Activated CD8-positive, alpha-beta memory T cell treated with anti-CD3 and anti-CD28 coated beads for 24 hours (primary cell): ENCODE results near the gene NLRC3.

Source experiments
- DNase-seq: peaks from one replicate; pipeline ENCODE4 v3.0.0-alpha.2; 2020

NLRC3 gene

DNA sequence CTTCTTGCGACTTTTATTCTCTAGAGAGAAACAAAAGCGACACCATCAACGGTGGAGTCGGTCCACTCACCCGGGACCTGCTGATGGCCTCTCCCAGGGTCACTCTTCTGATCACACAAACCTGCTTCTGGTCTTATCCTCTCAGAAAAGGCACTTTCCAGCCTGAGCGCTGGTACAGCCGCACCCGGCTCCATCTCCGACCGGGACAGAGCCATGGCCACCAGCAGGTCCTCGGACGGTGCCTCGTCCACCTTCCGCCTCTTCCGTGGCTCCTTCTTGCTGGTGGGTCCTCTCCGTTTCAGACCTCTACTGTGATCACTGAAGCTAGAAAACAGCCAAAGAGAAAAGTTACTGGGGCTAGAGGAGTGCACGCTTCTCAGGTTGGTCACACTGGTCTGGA, 20.5 kb upstream of the NLRC3 start:
- no peak for DNase-seq

DNA sequence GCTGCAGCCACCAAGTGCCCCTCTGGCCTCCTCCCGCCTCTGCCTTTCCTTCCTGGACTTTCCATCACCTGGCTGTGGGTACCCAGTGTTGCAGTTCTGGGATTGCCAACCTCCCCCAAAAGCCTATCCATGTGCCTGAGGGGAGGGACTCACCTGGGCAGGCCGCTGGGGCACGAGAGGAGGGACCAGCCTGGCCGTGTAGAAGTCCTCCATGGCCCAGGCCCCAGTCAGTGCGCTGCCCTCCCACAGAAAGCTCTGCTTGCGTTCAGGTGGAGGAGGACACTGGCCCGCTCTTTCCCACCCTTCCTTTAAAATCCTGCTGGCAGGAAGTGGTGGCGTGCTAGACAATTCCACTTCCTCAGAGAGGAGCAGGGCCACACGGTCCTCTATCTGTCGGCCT, 20.0 kb upstream of the NLRC3 start:
- no peak for DNase-seq

DNA sequence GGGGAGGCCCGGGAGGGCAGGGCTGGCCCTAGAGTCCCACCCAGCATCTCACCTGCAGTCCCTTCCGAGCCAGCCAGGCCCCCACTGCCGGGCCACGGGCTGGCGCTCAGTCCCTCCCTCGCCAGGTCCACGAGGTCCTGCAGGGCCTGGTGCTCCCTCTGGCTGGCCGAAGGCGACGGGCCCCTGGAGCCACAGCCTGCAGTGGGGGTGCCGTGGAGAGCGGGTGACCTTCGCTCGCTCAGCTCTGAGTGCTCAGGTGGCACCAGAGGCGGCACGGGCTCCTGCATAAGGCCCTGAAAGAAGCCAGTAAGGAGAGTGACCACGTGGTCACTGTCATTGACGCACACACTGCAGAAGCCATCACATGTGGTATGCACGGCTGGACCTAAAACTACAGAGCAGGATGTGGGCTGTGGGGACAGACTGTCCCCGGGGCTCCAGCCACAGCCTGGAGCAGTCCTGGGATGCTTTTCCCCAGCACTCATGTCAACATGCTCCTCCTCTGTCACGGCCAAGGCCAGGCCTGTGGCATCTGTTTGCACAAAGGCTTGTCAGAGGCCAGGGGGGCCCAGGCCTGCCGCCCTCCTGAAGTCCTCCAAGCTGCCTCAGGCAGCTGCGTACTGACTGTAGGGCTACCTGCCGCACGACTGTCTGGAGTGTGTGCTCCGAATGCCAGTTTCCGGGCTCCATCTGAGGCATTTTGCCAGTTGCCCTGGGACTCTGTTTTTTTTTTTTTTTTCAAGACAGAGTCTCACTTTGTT, 19.1 kb upstream of the NLRC3 start:
- DNase-seq, result no peak

DNA sequence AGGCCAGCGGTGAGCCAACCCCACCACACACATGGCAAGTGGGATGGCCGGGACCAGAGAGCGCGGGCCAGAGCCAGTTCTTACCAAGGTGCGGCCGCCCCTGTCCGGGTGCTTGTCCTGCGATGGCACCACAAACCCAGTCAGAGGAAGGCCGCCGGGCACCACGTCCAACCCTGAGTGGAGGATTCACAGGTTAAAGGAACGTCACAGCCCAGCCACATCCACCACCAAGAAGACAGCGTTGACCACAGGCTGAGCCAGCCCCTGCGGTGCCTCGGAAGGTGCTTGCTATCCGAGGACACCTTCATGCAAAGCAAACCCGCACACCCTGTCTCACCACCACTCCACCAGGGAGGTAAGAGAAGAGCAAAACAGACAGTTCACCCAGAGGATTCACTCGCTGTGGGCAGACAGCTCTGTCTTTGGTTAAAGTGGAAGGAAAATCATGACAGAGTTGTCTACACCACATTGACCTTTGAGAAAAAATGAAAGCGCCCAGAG, 18.4 kb upstream of the NLRC3 start:
- no peak for DNase-seq

DNA sequence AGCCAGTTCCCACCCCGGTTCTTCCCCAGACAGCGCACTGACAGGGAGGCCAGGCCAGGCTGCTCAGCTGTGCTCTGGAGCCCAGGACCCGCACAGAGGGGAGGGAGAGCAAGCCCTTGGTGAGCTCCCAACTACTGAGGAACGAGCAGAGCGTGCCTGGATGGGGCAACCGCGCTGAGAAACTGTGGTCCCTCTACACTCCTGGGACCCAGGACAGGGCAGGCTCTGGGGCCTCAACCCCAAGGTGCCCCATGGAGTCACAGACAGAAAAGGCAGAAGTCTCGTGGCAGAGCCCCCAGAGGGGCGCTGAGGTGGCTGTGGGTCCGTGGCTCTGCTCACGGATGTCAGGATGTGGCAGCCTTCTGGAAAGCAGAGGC, 17.9 kb upstream of the NLRC3 start:
- DNase-seq, result no peak

DNA sequence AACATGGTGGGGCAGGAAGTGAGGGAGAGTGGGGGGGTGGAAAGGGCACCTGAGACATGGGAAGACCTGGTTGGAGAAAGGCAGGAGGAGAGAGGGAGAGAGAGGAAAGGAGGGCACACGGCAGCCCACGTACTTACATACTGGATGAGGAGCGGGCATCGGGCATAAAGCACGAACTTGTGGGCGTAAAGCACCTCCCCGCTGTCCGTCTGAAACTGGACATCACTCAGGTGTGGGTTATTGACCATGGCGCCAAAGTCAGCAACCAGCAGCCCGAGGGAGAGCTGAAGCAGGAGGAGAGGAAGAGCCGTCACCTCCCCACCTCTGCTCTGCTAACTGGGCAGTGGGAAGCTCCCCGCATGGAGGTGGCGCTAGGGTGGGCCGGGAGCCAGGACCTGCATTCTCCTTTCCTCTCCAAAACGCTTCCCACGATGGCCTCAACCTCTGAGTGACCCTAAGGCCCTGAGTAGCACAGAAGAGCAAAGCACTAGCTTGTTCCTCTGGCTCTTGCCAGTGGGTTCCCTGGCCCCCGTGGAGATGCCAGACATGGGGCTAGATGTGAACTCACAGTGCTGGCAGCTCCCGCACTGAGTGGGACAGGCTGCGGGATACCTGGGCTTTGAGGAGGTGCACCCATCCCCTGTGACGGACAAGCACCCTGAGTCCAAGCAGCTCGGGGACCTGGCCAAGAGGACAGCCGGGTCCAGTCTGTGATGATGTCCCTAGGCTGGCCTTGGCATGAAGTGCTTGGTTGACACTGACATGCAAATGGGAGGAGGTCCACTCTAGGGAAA, 17.3 kb upstream of the NLRC3 start:
- DNase-seq, result no peak

DNA sequence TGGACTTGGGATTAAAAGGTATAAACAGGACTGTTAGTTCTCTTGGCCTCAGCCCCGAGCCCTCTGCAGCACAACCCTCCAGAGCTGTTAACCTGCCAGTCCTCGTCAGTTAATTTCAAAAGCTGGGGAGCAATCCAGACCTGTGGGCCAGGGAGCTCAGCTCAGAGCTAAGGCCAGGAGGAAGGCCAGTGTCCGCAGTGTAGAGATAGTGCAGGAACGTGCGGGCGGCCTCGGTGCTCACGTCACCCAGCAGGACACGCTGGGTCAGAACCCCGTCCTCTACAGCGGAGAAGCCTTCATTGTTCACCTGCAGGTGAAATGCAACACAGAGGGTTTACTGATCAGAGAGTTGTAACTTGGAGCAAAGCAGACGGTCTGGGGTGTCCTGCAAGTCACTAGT, 15.4 kb upstream of the NLRC3 start:
- DNase-seq, result no peak

DNA sequence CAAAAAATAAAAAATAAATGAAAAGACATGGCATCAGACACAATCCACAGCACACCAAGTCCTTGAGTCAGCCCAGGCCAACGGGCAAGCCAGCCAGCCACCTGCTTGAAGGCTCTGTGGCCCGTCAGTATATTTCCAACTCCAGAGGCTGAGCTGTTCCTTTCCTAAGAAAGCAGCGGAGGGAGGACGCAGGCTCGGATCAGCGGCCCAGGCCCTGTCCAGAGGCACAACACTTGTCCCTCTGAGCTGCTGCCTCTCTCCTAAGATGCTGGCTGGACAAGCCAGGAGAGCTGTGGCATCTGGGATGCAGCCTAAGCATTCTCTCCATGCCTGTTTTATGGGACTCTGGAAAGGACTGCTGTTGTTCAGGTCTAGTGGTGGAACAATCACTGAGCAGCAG, 14.8 kb upstream of the NLRC3 start:
- no peak for DNase-seq

DNA sequence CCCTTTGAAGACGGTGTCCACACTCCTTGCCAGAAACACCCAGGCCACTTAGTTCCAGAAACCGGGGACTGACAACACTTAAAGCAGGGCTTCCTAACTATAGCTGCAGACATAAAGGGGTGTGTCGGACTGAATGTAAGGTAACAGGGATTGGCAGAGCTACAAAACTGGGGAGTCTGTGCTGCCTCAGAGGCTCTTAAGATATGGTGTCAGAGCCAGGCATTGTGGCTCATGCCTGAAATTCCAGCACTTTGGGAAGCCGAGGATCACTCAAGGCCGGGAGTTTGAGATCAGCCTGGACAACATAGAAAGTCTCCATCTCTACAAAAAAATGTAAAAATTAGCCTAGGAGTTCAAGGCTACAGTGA, 14.2 kb upstream of the NLRC3 start:
- no peak for DNase-seq

DNA sequence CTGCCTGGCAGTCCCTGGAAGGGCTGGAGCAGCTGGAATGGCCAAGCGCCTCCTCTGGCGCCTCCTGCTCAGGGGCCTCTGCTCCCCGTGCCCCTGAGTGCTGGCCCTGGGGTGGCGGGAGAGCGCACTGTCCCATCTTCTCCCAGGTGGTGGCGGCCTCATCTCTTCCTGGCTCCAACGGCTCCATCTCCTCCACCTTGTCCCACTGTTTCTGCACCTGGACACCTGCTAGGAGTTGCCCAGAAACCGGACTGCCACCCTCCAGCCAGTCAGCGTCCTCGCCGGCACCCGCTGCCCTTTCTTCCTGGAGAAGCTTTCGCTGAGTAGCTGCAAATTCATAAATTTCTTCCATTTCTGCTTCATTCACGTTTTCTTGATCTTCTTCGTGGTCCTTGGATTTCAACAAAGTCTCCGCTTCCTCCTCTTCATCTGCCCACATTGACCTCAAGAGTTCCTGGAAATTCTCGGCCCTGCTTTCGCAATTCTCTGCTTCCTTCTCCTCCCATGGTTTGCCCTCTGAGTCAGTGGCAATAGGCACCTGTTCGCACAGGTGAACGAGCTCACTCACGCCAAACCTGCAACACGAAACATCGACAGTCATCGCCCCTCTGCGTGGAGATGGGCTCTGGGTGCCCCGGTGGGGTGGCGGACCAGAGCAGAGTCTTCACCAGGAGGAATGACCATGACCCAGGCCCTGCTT, 13.7 kb upstream of the NLRC3 start:
- DNase-seq, result no peak

DNA sequence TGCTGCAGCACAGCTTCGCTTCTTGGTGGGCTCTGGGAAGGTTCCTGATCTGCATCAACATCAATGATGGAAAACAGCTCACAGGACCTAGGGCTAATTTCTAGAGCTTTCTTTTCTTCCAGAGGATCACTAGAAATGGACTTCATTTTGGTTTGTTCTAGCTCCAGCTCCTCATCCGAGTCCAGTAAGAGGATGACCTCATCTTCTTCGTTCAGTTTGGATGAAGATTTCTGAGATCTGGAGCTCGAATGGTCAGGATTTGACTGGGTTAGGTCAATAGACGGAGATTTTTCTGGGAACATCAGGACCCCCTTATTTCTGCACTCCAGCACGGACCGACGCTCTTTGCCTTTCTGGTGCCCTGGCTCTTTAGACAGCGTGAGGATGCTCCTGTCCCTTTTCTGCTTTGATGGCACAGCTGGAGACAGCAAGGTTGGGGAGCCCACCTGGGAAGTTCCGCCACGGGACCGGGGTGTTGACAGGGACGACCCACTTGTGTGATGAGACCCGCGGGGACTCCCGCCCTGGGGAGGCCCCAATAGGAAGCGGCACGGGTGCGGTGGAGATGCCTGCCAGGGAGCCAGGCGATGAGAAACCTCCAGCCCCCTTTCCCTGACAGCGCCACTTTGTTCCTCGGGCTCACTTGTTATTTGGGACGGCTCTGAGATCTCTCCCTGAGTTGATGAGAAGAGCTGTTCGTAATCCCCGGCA, 12.9 kb upstream of the NLRC3 start:
- no peak for DNase-seq

DNA sequence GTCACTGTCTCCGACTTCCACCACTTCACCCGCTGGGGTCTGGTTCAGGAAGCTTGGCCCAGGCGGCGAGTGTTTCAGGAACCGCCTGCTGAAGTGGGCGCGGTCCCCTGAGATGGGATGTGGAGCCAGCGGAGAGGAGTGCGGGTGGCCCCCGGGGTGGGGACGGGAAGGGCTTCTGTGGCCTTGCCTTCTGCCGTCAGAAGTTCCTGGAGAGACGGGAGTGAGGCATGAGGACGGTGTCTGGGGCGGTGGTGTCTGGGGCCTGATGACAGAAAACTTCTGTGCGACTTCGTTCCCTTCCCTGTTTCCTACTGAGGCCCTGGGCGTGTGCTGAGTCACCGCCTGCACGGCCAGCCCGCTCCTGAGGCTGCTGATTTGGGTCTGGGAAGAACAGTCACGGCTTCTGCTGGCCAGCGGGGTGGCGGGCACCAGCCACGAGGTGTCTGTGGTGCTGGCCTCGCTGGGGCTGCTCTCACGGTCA, 12.3 kb upstream of the NLRC3 start:
- DNase-seq, result no peak

DNA sequence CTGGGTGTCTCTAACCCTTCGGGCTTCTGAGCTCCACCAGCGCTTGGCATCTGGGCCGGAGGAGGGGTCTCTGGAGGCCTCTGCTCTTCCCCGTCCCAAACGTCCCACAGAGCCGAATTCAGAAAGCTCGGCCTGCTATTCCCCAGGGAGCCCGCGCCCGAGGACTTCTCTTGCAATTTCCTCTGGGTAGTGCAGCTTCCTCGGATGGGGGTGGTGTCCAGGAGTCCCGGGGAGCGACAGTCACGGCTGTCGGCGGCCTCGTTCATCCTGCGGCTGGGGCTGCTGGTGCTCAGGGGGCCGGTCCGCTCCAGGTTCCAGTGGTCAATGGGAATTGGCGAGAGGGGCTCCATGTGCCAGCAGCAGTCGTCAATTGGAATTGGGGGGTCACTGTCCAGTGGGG, 11.8 kb upstream of the NLRC3 start:
- no peak for DNase-seq

DNA sequence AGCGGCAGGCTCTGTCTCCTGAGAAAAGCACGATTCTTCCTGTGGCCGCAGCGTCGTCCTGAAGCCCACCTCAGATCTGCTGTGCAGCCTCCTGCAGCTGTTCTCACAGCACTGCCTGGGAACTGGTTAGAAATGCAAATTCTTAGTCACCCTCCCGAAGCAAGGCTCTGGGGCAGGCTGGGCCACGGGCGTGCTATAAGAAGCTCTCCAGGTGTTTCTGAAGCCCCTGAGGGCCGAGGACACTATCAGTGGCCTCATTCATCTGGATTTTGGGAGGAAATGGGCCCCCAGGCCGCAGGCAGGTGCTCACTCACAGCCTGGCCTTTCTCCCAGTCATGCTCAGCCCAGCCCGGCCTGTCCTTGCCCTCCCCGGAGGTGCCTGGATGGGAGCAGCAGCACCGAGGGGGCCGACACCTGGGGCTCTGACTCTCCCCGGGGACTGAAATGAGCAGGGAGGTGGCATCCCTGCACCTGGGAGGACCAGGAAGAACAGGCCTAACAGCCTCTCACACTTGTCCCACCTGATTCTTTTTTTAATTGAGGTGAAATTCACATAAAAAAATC, 10.4 kb upstream of the NLRC3 start:
- DNase-seq, result no peak

DNA sequence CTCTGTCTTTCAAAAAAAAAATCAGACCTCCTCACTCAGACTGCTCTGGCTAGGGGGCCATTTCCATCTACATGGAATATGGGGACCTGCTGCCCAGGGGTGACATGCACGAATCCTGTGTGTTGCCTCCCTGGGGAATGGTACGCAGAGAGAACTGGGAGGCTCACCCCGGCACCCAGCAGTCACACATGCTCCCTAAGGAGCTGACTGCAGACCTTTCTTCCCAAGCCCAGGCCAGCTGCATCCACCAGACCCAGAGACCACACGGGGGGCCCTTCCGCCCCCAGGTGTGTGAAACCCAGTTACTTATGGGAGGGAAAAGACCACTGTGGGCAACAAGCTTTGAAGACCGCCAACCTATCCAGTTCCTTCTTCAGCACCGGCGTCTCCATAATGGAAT, 7.2 kb upstream of the NLRC3 start:
- no peak for DNase-seq

DNA sequence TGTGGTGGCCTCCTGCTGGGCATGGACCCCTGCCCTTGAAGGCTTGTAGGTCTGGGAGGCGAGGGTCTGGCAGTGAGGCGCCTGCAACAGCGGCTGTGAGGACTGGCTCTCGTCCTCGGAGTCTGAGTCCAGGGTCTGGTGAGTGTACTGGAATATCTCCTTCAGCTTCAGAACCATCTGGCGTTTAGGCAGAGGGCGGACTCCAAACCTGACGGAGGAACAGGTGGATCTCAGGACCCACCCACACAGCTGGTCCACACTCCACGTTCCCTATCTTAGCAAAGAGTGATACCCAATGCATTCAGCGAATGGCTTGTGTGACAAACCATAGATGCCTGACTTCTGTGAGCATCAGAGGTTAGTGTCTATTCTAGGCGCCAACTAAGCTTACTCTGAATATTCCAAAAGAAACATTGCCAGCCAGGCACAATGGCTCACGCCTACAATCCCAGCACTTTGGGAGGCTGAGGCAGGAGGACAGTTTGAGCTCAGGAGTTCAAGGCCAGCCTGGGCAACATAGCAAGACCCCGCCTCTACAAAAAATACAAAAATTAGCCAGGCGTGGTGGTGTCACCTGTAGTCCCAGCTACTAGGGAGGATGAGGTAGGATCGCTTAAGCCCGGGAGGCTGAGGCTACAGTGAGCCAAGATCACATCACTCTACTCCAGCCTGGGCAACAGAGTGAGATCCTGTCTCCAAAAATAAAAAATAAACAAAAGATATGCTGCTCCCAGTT, 6.3 kb upstream of the NLRC3 start:
- no peak for DNase-seq

DNA sequence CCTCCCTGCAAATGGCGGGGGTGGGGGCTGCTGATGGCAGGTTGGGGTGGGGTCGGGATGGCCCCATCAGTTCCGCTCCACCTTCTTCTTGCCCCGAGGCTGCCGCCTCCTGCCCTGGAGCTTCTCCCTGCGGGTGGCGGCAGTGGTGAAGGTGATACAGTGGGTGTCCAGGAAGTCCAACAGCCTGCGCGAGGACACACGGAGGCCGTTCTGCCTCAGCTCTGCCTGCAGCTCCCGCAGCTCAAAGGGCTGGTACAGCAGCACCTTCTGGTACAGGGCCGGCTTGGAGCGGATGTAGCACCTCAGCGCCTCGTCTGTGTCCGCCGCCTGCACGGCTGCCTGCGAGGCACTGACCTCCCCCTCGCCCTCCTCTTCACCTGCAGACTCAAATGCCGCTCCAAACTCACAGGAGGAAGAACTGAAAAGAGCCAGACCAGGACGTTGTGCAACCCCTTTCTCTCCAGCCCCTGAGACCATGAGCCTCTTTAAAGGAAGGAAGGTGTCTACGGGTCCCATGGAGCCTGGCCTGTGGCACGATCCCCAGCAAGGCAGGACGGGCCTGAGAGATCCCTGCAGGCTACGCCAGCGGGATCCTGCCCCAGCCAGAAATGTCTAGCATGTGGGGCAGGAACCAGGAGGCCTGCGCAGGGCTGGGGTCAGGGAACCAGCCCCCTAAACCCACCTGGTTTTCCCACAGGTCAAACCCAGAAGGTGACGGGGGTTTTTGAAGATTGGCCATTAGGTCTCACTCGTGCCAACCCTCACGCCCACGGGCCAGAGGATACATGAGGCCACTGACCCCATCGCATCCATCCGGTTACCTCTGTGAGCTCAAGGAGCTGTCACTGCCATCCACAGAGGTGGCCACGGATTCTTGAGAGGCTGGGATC, 5.3 kb upstream of the NLRC3 start:
- no peak for DNase-seq

DNA sequence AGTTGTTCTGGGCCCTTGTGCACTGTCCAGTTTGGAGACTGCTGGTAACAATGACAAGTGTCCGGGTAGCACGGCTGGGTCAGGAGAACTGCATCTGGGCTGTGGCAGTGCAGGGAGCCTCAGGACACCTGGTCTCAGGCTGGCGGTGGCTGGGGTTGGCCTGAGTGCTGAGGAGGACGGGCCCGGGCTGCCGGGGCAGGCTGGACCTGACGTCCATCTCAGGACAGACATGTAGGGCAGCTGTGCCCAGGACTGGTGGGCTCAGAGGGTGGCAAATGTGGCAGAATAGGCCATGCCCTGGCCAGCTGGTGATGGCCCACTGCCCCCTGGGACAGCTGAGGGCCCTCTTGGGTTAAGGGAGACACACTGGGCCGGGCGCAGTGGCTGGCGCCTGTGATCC, 4.2 kb upstream of the NLRC3 start:
- DNase-seq, result no peak

DNA sequence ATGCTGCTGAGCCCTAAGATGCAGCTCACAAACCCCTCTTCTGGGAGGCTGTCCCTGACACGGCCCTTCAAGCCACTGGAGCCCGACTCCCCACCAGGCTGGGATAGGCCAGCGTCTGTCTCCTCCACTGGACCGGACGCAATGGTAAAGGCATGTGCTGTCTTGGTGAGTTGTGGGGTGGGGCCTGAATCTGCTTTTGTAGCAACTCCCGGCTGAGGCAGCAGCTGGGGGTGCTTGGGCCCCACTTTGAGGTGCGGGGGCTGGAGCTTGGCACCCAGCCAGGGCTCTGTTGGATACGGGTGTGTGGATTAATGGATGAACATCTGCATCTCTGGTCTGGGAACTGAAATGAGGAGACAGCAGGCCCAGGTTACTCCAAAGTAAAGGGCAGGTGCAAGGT, 3.5 kb upstream of the NLRC3 start:
- no peak for DNase-seq

DNA sequence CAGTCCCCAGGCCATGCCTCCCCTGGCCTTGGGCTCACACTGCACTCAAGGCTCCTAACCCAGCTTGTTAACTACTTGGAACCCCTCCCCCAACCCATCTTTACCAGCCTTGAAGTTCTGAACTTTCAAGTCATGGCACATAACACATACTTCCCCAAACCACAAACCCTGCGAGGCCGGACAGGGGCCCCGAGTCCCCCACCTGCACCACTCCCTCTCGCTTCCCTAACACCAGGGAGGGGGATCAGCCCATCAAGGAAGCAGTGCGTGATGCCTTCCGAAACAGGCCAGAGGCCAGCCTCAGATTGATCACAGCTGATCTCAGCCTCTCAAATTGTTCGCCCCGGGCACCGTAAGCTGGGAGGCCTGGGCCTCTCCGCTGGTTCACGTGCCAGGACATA, 3.0 kb upstream of the NLRC3 start:
- DNase-seq, result no peak

DNA sequence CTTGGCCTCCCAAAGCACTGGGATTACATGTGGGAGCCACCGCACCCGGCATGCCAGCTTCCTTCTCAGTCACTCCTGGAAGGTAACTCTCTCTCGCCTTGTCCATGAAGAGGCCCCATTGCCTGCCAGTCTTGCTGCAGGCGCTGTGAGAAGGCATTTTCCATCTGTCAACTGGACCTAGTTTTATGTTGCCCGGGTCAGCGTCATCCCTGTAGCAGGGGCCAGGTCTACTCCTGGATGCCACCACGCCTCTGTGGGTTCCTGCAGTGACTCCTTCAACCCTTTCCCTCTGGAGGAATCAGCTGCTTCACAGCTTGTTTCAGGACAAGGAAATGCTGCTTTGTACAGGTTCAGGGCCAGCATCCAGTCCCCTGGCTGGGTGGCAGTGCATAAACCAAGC, 2.6 kb upstream of the NLRC3 start:
- DNase-seq, result no peak
